Measurements from ENCODE around the gene CASZ1.

DNA sequence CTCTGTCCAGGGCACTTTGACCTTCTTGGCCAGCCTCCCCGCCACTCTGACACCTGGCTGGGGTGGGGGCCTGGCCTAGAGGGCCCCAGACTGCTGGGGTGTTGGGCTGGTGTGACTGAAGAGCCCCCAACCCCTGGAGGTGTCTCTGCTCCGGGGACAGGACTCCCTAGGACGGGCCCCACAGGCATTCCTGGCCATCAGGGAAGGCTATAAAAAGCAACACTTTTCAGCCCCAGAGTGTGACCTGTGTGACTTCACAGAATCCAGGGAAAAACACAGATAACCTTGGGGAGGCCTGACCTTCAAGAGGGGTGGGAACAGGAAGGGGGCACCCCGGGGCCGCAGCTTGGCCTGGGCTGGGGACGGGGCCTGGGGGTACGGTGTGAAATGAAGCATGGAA is 24.0 kb upstream of the CASZ1 start:
- no peak for TF ChIP-seq ZFX (IDR thresholded peaks at IDR 0.05; ENCODE audit: borderline replicate concordance)
- TF ChIP-seq, protein P1, sequence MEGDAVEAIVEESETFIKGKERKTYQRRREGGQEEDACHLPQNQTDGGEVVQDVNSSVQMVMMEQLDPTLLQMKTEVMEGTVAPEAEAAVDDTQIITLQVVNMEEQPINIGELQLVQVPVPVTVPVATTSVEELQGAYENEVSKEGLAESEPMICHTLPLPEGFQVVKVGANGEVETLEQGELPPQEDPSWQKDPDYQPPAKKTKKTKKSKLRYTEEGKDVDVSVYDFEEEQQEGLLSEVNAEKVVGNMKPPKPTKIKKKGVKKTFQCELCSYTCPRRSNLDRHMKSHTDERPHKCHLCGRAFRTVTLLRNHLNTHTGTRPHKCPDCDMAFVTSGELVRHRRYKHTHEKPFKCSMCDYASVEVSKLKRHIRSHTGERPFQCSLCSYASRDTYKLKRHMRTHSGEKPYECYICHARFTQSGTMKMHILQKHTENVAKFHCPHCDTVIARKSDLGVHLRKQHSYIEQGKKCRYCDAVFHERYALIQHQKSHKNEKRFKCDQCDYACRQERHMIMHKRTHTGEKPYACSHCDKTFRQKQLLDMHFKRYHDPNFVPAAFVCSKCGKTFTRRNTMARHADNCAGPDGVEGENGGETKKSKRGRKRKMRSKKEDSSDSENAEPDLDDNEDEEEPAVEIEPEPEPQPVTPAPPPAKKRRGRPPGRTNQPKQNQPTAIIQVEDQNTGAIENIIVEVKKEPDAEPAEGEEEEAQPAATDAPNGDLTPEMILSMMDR (IDR thresholded peaks at IDR 0.05), result no peak
